Motor neuron (in vitro differentiated cells): ENCODE measurements around the gene GOLPH3. TPM values are rescaled to one million over a fixed set of nuclear protein-coding genes. Genes with fewer than 3 reads are reported as not detected.
"Not testable (repeated sequence)": the region's sequence is repeated elsewhere in the genome, so short reads cannot be mapped to it uniquely, and the experiment has no call there.

Experiments
- ATAC-seq, 8 experiments: fragments of 200-7000 bp; cut with Tn5 transposase; replicated peaks in 6 of 8; 2 replicates each; pipeline ENCODE4 v1.8.0; 2021; ENCODE audit warnings: mild to moderate bottlenecking in 8 of 8, moderate library complexity in 8 of 8
- H3K27ac ChIP-seq, 2 donors: fragments of 250-450 bp; sonication (Bioruptor Pico); 2 replicates each; pipeline ENCODE4 v1.9.0; 2021; ENCODE audit warnings: antibody characterized with exemption in 2 of 2, mild to moderate bottlenecking in 2 of 2, moderate library complexity in 1 of 2
- H3K4me1 ChIP-seq, 2 donors: fragments of 250-450 bp; sonication (Bioruptor Pico); replicated peaks in 1 of 2; 2 replicates each; pipeline ENCODE4 v1.6.1; 2021; ENCODE audit warnings: antibody characterized with exemption in 2 of 2, mild to moderate bottlenecking in 2 of 2, moderate library complexity in 1 of 2
- H3K4me3 ChIP-seq, 5 donors: fragments of 250-450 bp; sonication (Bioruptor Pico); 2 replicates each; pipeline ENCODE4 v1.9.0; 2021; ENCODE audit warnings: antibody characterized with exemption in 5 of 5, mild to moderate bottlenecking in 5 of 5, moderate library complexity in 4 of 5
- WGBS, 10 experiments: fragments of 450-650 bp; shearing (Covaris generic); methylation state at CpG; one replicate each; pipeline ENCODE4 v1.0.0; 2022; 5-methylcytosine and 5-hydroxymethylcytosine counted together
- in situ Hi-C, 9 experiments: fragments of 400-800 bp; cut with MboI; loops; one replicate each; pipeline ENCODE4 v1.15.0; 2021; ENCODE audit warnings: low sequenced_read_pairs in 9 of 9, low pct_unique_long_range_greater_than_20kb in 2 of 9; ENCODE audit not compliant: unreplicated experiment in 9 of 9
- total RNA-seq, 8 experiments: library from RNA; unstranded; fragments of 300-600 nt; gene quantifications; 2 replicates each; pipeline versions ENCODE4 v1.2.3 to v1.2.4, GENCODE V29; 2022

GOLPH3 gene
- 10 to 100 TPM; 37.5 to 69.9 (median 46.4) TPM for total RNA-seq

GRCh38 chr5:32174011-32174870 lies at the start of gene GOLPH3:
Gene GOLPH3 (minus strand): TSS chr5:32174319. CDS start chr5:32174034, 285 bp downstream.
- 0% methylated on average over 3 to 7 of the region's 85 CpGs; no CpG with 5 or more reads in 7 of the 10 experiments for WGBS, 10 experiments
- peak within 1 kb of the TSS; percentile 99 to 100 for H3K27ac ChIP-seq
- ATAC-seq, result peak; percentile 83 to 93 (median 92)
- peak within 1 kb of the TSS; percentile 88 to 100 (median 93) for H3K4me3 ChIP-seq
- peaks cover 14 to 29% of the 10 kb centered on the region in 2 donors for H3K4me1 ChIP-seq
- in situ Hi-C loops, result no loop called here

DNA sequence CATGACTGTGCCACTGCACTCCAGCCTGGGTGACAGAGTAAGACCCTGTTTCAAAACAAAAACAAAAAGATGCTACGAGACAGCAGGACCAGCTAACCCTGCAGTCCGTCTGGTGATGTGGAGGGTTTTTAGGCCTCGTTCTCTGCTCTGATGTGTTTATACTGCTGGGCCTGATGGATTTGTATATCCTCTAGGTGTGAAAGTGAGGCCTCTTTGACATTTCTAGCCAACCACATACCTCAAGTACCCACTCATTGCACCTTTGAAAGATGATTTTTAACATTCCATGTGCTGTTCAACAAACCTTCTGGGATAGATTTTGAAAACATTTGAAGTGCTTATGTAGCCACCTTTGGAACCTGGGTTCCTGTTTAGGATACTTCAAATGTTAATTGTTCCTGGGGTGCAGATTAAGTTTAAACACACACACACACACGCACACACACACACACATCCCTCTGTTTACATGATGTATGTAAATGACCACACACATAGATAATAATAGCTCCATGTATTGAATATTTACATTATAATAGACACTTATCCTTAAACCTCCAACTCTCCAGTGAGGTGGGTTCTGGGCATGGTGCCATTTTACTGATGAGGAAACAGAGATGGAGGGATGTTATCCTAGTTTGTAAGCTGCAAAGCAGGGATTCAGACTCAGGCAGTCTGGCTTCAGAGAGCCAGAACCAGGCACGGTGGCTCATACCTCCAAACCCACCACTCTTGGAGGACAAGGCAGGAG lies 48.8 kb upstream of the GOLPH3 start:
- ATAC-seq, result no peak
- WGBS, 10 experiments, result 60 to 100% (median 95%) methylated on average over 1 to 4 of the region's 5 CpGs; no CpG with 5 or more reads in 5 of the 10 experiments
- no peak overlapping the region for H3K4me3 ChIP-seq
- in situ Hi-C loops, result no loop called here
- H3K4me1 ChIP-seq, result peaks cover 0 to 8% of the 10 kb centered on the region in 2 donors
- H3K27ac ChIP-seq, result no peak overlapping the region

DNA sequence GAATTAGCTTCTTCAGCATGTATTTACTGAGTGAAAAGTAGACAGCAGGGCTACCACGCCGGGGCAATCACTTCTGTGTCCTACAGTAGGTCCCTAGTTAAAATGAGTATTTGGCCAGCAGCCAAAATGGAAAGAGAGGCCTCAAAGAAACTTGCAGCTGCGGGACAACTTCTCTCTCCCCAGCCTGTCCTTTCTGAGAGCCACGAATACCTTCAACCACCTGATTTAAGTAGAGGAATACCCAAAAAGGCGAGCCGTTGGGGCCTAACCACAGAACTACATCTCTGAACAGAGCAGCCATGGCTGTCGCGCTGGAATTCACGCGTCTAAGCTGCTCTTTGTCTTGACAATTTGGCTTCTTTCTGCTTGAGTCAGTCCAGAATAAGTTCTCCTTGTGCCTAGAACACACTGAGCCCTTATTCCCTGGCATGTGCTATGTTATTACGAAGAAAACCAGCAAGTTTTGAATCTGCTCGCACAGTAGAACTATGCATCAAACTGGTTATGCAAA lies 43.8 kb upstream of the GOLPH3 start:
- H3K4me3 ChIP-seq, result no peak overlapping the region
- 25 to 100% (median 42%) methylated on average over 1 to 11 of the region's 12 CpGs; no CpG with 5 or more reads in 3 of the 10 experiments for WGBS, 10 experiments
- in situ Hi-C loops, result no loop called here
- ATAC-seq, result peak in 4 of 8 experiments; percentile 26 to 69 (median 39)
- H3K27ac ChIP-seq, result no peak overlapping the region
- H3K4me1 ChIP-seq, result peaks cover 0 to 4% of the 10 kb centered on the region in 2 donors

DNA sequence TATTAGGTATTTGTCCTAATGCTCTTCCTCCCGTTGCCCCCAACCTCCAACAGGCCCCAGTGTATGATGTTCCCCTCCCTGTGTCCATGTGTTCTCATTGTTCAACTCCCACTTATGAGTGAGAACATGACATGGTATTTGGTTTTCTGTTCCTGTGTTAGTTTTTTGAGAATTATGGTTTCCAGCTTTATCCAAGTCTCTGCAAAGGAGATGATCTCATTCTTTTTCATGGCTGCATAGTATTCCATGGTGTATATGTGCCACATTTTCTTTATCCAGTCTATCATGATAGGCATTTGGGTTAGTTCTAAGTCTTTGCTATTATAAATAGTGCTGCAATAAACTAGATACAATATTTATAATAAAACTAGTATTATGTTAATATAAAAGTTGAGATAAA lies 40.2 kb upstream of the GOLPH3 start:
- H3K4me3 ChIP-seq, in situ Hi-C loops, H3K4me1 ChIP-seq, ATAC-seq, H3K27ac ChIP-seq: not testable (repeated sequence)
- 11 to 100% (median 80%) methylated on average over 1 of the region's 1 CpG; no CpG with 5 or more reads in 3 of the 10 experiments for WGBS, 10 experiments

GRCh38 chr5:32210151-32210550 lies 36.0 kb upstream of the GOLPH3 start:
- Histone ChIP-seq H3K4me1 (no peaks in the 10 kb centered on the region), H3K4me3 (no peak overlapping the region), H3K27ac (no peak overlapping the region)
- in situ Hi-C loops, result no loop called here
- WGBS, 10 experiments, result 50 to 67% (median 54%) methylated on average over 1 to 3 of the region's 3 CpGs; no CpG with 5 or more reads in 5 of the 10 experiments
- ATAC-seq, result no peak

DNA sequence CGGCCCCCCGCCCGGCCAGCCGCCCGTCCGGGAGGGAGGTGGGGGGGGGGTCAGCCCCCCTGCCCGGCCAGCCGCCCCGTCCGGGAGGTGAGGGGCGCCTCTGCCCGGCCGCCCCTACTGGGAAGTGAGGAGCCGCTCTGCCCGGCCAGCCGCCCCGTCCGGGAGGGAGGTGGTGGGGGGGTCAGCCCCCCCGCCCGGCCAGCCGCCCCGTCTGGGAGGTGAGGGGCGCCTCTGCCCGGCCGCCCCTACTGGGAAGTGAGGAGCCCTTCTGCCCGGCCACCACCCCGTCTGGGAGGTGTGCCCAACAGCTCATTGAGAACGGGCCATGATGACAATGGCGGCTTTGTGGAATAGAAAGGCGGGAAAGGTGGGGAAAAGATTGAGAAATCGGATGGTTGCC lies 34.7 kb upstream of the GOLPH3 start:
- ATAC-seq, H3K27ac ChIP-seq, H3K4me1 ChIP-seq, H3K4me3 ChIP-seq, in situ Hi-C loops: not testable (repeated sequence)
- no CpG with 5 or more reads among the region's 31 CpGs for WGBS, 10 experiments

DNA sequence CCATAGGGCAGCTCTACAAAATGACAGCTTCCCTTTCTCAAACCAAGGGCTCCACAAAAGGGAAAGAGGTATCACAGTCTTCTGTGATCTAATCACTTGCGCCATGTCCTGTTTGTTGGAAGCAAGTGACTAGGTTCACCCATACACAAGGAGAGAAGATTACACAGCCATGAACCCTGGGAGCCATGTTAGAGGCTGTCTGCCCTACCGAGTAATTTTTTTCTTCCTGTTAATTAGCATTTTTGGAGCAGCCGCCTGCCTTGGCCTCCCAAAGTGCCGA lies 33.2 kb upstream of the GOLPH3 start:
- WGBS, 10 experiments, result 80 to 100% (median 100%) methylated on average over 1 to 2 of the region's 4 CpGs; no CpG with 5 or more reads in 6 of the 10 experiments

DNA sequence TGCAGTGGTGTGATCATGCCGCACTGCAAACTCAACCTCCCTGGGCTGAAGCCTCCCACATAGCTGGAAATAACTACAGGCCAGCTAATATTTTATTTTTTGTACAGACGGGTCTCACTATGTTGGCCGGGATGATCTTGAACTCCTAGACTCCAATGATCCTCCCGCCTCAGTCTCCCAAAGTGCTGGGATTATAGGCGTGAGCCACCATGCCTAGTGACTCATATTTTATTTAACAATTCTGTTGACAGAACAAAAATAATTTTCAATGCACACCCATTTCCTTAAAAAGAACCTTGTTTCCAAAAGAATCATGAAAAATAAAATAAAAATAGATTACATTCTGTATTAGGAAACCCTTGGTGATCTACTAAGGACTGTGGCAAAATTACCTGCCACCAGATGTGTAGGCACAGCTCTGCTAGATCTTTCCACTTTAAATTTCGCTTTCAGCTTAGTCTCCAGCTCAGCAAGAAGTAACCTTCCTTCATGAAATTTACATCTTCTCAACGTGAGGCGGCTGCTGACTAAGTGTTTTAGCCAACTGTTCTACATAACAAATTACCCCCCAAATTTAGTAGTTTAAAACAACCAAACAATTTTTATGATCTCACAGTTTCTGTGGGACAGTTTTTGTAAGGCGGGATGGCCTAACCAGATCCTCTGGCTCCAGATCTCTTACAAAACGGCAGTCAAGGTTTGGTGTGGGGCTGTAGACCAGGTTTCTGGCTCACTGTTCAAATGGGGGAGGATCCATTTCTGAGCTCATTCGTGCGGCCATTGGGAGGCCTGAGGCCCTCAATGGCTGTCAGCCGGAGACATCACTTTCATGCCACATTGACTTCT lies 32.6 kb upstream of the GOLPH3 start:
- in situ Hi-C loops, result no loop called here
- Histone ChIP-seq H3K27ac (no peak overlapping the region), H3K4me3 (no peak overlapping the region), H3K4me1 (no peaks in the 10 kb centered on the region)
- peak in 3 of 8 experiments; percentile 23 to 88 (median 84) for ATAC-seq
- WGBS, 10 experiments, result 34 to 94% (median 75%) methylated on average over 2 to 11 of the region's 13 CpGs; no CpG with 5 or more reads in 1 of the 10 experiments

More for the DNA sequence above, 33.2 kb upstream of the GOLPH3 start:
- no peak overlapping the region for H3K4me3 ChIP-seq
- H3K27ac ChIP-seq, result no peak overlapping the region
- in situ Hi-C loops, result no loop called here
- no peak for ATAC-seq
- no peaks in the 10 kb centered on the region for H3K4me1 ChIP-seq

- Histone ChIP-seq H3K4me3 (no peak overlapping the region), H3K27ac (no peak overlapping the region), H3K4me1 (no peaks in the 10 kb centered on the region)
- 31 to 100% (median 83%) methylated on average over 1 to 5 of the region's 5 CpGs for WGBS, 10 experiments
- ATAC-seq, result no peak
- in situ Hi-C loops, result no loop called here
Observed at GRCh38 chr5:32206053-32206452, 31.9 kb upstream of the GOLPH3 start.

DNA sequence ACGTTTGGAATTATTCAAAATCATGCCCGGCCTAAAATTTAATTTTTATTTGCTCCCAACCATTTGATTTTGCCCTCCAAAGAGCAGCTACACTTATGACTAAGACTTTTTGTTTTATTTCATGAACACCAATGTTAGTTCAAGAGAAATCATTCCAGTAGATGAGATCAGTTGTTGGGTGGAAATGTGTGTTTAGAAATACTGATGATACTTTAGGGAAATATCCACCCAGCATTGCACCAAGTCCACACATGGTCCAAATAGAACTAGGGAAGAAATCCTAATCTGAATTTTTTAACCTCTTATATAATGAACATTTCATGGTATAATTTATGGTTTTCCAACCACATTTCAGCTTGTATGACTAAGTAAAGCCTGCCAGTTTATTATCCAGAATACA lies 28.3 kb upstream of the GOLPH3 start:
- Histone ChIP-seq H3K4me3 (no peak overlapping the region), H3K4me1 (no peaks in the 10 kb centered on the region), H3K27ac (no peak overlapping the region)
- 0 to 95% (median 37%) methylated on average over 1 to 2 of the region's 2 CpGs; no CpG with 5 or more reads in 2 of the 10 experiments for WGBS, 10 experiments
- in situ Hi-C loops, result no loop called here
- ATAC-seq, result no peak

DNA sequence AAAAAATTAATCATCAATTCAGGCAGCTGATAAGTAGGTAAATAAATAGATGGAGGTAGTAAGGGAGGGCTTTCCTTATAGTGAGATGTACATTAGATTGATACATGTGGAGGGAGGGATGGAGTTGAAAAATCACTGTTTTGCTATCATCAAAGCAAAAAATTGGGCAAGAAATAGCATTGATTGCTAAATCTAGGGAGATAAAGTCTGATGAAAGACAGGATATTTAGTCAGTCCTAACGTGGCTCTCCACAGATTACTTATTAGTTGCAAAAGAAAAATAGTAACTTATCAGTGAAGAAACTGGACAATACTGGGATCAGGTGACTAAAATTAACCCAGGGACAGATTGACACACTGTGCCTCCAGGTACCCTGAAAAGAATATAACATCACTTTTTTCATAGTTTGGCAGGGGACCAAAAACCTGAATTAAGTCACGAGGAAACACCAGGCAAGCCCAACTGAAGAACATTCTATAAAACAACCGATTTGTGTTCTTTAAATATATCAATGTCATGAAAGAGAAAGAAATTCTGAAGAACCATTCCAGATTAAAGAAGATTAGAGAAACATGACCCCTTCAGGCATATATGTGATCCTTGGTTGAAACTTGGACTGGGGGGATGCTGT lies 27.1 kb upstream of the GOLPH3 start:
- Histone ChIP-seq H3K4me3 (no peak overlapping the region), H3K27ac (no peak overlapping the region), H3K4me1 (no peaks in the 10 kb centered on the region)
- ATAC-seq, result no peak
- 39 to 100% (median 70%) methylated on average over 1 to 3 of the region's 3 CpGs for WGBS, 10 experiments
- in situ Hi-C loops, result no loop called here

- no peak overlapping the region for H3K4me3 ChIP-seq
- no peak for ATAC-seq
- no peak overlapping the region for H3K27ac ChIP-seq
- H3K4me1 ChIP-seq, result no peaks in the 10 kb centered on the region
- in situ Hi-C loops, result no loop called here
- WGBS, 10 experiments, result 70 to 100% (median 88%) methylated on average over 2 to 5 of the region's 6 CpGs; no CpG with 5 or more reads in 2 of the 10 experiments
Observed at GRCh38 chr5:32197032-32197431, 22.9 kb upstream of the GOLPH3 start.
